Measurements from ENCODE around the gene MISP. TPM values are rescaled to one million over a fixed set of nuclear protein-coding genes. Genes with fewer than 3 reads are reported as not detected.

MISP gene
- total and polyA plus RNA-seq, 9 of the 15 experiments (the other 6 are each of a cell fraction or from before 2014, with no cell fraction given), result 0.04 to 0.29 (median 0.05) TPM; not detected in 5

- TF ChIP-seq E2F5 (CRISPR knock-in tag; IDR thresholded peaks at IDR 0.05) (no peak), FIP1L1 (IDR thresholded peaks at IDR 0.05; ENCODE audit: low read depth, low read length, poor library complexity, severe bottlenecking) (no peak), NRF1 (conservative IDR thresholded peaks at IDR 0.05 in 1 of 2, IDR thresholded peaks at IDR 0.05 in 1 of 2) (peak in 1 of 2 experiments; percentile 83; a peak in 2 of 4 replicates), ZFX (CRISPR knock-in tag; IDR thresholded peaks at IDR 0.05) (peak; percentile 37), CREM (IDR thresholded peaks at IDR 0.05; ENCODE audit: low read depth) (peak; percentile 66), ZNF197 (CRISPR knock-in tag; IDR thresholded peaks at IDR 0.05; ENCODE audit: low read depth) (peak; percentile 76; the same call in 1 of the 2 replicates), ZNF584 (CRISPR knock-in tag; IDR thresholded peaks at IDR 0.05; ENCODE audit: low read depth) (peak; percentile 88), ZNF384 (IDR thresholded peaks at IDR 0.05; ENCODE audit: low read depth, low read length) (no peak), CCNT2 (IDR thresholded peaks at IDR 0.05; ENCODE audit: borderline replicate concordance, extremely low read depth, insufficient read length, low read depth, low read length) (peak; percentile 67), RBM14 (IDR thresholded peaks at IDR 0.05; ENCODE audit: borderline replicate concordance, insufficient read depth, low read depth, low read length) (peak; percentile 81; the same call in 1 of the 2 replicates), ZBTB9 (CRISPR knock-in tag; IDR thresholded peaks at IDR 0.05) (0 out of 2 replicates have a peak, but pooled peaks have one; percentile 51), GTF2A2 (tag; IDR thresholded peaks at IDR 0.05) (0 out of 2 replicates have a peak, but pooled peaks have one; percentile 27), DMBX1 (CRISPR knock-in tag; IDR thresholded peaks at IDR 0.05; ENCODE audit: borderline replicate concordance) (peak; percentile 95; the same call in 1 of the 2 replicates)
- TF ChIP-seq, protein P1, sequence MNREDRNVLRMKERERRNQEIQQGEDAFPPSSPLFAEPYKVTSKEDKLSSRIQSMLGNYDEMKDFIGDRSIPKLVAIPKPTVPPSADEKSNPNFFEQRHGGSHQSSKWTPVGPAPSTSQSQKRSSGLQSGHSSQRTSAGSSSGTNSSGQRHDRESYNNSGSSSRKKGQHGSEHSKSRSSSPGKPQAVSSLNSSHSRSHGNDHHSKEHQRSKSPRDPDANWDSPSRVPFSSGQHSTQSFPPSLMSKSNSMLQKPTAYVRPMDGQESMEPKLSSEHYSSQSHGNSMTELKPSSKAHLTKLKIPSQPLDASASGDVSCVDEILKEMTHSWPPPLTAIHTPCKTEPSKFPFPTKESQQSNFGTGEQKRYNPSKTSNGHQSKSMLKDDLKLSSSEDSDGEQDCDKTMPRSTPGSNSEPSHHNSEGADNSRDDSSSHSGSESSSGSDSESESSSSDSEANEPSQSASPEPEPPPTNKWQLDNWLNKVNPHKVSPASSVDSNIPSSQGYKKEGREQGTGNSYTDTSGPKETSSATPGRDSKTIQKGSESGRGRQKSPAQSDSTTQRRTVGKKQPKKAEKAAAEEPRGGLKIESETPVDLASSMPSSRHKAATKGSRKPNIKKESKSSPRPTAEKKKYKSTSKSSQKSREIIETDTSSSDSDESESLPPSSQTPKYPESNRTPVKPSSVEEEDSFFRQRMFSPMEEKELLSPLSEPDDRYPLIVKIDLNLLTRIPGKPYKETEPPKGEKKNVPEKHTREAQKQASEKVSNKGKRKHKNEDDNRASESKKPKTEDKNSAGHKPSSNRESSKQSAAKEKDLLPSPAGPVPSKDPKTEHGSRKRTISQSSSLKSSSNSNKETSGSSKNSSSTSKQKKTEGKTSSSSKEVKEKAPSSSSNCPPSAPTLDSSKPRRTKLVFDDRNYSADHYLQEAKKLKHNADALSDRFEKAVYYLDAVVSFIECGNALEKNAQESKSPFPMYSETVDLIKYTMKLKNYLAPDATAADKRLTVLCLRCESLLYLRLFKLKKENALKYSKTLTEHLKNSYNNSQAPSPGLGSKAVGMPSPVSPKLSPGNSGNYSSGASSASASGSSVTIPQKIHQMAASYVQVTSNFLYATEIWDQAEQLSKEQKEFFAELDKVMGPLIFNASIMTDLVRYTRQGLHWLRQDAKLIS (CRISPR knock-in tag; IDR thresholded peaks at IDR 0.05), result no peak; the same call in 1 of the 2 replicates
- TF ChIP-seq, protein P2, sequence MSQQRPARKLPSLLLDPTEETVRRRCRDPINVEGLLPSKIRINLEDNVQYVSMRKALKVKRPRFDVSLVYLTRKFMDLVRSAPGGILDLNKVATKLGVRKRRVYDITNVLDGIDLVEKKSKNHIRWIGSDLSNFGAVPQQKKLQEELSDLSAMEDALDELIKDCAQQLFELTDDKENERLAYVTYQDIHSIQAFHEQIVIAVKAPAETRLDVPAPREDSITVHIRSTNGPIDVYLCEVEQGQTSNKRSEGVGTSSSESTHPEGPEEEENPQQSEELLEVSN (IDR thresholded peaks at IDR 0.05; ENCODE audit: borderline replicate concordance in 1 of 2, extremely low read depth in 1 of 2, insufficient read depth in 1 of 2, insufficient read length in 1 of 2, low read depth in 1 of 2, low read length in 1 of 2, poor library complexity in 1 of 2, severe bottlenecking in 1 of 2), result peak; percentile 76 to 96
Observed at GRCh38 chr19:797528-798414, 46.9 kb downstream of the MISP start (continued).
